Stimulated activated CD4-positive, alpha-beta T cell treated with anti-CD3 and anti-CD28 coated beads, Interleukin-15, amount 100 ng/mL, for 48 hours (primary cell): ENCODE results near the gene DBP.
A peak's percentile ranks its signal among the peaks of the same experiment; 100 is the strongest.

Experiments used
- DNase-seq, 2 donors: peaks; one replicate each; pipeline ENCODE4 v3.0.0-alpha.2; 2020; ENCODE audit warnings: low read depth in 2 of 2

The DBP gene

DNA sequence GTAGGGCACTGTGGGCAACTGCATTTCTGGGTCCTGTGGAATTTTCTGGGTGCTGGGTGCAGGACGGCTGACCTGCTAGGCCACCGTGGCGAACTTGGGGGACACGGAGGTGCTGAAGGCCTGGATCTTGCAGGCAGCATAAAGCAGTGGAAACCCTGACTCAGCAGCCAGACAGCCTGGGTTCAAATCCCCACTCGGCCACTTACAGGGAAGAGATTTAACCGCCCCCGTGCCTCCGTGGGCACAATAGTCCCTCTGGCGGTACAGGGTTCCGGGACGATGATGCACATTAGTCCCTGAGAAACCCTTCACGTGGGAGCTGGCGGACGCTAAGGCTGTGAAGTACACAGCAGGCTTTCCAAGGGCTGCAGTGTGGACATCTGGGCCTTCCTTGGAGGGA lies 25.3 kb downstream of the DBP start:
- DNase-seq = no peak

DNA sequence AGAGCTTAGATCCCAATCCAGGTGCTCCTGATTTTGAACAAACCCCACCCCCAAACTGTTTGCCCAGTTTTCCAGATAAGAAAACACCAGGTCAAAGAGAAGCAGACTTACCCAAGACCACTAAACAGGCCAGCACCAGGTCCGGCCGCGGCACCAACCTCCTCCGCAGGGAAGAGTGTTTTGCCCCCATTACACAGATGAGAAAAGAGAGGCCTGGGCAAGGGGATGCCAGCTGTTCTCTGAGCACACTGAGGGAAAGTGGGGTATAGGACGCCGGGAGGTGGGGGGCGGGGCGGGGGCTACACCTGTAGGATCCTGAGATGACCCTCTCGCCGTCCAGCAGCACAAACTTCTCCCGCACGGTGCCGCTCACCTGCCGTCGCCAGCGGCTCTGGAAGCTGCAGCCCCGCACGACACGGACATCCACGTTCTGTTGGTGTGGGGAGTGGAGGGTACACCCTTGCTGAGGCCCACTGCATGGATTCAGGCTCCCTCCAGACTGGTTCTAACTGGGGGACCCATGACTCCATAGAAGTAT lies 27.5 kb downstream of the DBP start:
- no peak for DNase-seq

DNA sequence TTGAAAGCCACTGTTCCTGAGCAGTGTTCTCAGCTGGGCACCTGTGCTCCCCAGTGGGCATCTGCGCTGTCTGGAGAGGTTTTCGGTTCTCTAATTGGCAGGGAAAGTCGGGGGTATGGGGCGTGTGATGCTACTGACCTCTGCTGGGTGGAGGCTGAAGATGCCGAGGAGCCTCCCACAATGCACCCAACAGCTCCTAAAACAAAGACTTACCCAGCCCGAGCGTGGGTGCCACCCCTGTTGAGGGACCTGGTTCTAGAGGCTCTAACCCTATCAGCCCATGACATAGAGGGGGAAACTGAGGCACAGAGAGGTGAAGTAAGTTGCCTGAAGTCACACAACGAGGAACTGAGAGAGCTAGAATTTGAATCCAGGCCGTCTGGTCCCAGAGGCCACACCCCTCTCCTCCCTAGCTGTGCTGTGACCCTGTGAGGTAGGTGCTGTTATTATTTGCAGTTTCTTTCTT lies 28.3 kb downstream of the DBP start:
- DNase-seq = no peak

DNA sequence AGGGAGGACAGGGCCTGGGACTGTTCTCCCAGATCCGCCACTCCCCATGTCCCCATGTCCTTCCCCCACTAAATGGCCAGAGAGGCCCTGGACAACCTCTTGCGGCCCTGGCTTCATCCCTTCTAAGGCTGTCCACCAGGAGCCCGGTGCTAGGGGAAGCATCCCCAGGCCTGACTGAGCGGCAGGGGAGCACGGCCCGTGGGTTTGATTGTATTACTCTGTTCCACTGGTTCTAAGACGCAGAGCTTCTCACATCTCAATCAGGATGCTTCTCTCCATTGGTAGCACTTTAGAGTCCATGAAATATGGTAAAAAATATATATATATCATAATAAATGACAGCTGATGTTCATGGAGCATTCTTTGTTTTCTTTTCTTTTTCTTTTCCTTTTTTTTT lies 29.8 kb downstream of the DBP start:
- DNase-seq = no peak

DNA sequence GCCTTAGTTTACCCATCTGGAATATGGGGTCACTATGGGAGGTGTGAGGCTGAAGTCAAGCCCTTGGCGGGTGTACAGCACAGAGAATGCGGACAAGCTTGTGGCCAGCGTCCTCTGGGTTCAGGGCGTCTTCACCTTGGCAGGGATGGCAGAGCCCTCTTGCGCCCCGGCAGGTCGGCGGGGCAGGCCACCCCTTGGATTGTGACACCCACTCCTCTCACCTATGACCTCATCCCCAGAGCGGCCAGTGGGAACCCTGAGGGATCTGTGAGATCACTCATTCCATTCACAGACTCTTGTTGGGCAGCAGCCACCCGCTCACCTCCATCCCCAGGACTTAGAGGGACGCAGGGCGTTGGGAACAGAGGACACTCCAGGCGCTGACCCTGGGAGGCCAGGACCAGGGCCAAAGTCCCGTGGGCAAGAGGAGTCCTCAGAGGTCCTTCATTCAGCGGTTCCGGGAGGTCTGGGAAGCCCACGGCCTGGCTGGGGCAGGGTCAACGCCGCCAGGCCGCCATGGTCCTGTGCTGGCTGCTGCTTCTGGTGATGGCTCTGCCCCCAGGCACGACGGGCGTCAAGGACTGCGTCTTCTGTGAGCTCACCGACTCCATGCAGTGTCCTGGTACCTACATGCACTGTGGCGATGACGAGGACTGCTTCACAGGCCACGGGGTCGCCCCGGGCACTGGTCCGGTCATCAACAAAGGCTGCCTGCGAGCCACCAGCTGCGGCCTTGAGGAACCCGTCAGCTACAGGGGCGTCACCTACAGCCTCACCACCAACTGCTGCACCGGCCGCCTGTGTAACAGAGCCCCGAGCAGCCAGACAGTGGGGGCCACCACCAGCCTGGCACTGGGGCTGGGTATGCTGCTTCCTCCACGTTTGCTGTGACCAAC lies 30.5 kb downstream of the DBP start, which contains the start of gene SPACA4:
SPACA4 (plus strand) TSS at position 280 of the 896 bp plus-strand sequence; CDS start at position 517, 237 bp downstream.
- DNase-seq = no peak

DNA sequence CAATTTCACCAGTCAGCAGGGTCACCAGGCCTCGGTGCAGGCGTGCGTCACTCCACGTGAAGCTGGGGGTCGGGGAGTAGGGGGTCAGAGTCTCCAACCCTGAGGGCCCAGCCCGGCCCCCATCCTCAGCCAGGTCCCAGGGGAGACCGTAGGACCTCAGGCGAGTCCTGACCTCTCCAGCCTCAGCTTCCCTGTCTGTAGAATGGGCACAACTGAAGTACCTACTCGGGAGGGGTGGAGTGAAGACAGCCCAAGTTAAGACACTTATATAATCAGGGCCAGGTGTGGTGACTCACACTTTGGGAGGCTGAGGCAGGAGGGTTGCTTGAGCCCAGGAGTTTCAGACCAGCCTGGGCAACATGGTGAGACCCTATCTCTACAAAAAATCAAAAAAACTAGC lies 33.3 kb downstream of the DBP start:
- no peak for DNase-seq

DNA sequence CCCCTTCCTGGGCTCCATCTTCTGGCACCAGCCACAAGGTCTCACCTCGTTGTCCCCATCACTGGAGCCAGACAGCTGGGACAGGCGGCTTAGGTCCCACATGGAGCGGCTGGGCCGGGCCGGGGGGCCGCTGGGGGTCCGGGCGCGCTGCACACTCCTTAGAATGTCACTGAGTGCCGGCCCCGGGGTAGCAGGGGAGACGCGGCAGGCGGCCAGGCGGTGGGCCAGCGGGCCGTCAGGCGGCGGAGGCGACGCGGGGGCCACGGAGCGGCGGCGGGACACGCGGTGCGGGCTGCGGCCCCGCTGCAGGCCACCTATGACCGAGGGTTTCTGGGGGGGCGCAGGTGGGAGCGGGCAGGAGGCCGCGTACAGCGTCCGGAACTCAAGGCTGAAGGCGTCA lies 33.7 kb downstream of the DBP start:
- no peak for DNase-seq

DNA sequence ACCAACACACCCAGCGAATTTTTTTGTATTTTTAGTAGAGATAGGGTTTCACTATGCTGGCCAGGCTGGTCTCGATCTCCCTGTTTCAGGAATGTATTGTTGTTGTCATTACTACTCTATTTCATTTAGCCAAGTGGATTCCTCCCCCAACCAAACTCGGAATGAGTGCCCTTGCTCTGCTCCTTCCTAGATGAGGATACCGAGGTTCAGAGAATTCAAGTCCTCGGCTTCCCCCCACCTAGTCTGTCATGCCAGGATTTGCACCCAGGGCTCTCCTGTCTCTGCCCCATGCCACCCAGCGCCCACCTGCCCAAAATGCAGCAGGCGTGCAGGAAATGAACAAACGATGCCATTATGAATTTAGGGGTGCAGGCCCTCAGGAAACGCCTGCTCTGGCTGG lies 34.2 kb downstream of the DBP start:
- no peak for DNase-seq

DNA sequence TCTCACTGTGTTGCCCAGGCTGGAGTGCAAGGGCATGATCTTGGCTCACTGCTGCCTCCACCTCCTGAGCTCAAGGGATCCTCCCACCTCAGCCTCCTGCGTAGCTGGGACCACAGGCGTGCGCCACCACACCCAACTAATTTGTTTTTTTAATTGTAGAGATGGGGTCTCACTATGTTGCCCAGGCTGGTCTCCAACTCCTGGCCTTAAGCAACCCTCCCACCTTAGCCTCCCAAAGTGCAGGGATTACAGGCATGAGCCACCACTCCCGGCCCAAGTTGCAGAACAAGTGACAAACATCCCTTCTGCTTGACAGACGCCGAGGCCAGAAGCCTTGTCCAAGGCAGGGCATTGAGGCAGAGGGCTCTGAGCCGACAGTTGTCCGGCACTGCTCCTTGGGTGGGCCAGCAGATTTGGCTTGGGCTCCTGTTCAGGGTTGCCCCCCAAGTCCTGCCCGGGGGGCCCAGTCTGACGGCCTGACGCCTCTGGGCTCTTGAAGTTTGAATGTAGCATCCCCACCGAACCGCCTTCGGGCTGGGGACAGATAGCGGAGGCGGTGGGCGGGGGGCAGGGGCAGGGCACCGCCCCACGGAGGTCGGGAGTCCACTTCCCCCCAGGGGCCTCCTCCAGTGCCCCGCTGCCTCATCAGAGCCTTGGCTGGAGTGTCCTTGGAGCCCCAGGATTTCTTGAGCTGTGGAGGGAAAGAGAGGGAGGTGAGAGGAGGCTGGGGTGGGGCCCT lies 36.3 kb downstream of the DBP start:
- no peak for DNase-seq

DNA sequence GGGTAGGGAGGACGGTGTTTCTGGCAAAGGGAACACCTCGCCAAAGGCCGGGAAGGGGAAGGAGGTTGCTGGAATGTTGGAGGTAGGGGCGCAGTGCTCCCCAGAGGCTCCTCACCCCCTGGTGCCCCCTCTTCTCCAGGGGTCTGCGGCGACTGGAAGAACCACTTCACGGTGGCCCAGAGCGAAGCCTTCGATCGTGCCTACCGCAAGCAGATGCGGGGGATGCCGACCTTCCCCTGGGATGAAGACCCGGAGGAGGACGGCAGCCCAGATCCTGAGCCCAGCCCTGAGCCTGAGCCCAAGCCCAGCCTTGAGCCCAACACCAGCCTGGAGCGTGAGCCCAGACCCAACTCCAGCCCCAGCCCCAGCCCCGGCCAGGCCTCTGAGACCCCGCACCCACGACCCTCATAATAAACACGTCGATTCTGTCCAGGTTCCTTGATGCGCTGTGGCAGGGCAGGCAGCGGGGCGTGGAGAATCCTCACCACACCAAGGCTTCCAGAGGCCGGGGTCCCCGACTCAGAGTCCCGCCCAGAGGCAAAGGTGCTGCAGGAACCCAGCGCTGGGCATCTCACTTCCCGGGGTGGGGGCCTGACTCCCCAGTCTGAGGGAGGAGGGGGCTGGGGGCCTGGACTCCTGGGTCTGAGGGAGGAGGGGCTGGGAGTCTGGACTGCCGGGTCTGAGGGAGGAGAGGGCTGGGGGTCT lies 38.0 kb downstream of the DBP start:
- no peak for DNase-seq

DNA sequence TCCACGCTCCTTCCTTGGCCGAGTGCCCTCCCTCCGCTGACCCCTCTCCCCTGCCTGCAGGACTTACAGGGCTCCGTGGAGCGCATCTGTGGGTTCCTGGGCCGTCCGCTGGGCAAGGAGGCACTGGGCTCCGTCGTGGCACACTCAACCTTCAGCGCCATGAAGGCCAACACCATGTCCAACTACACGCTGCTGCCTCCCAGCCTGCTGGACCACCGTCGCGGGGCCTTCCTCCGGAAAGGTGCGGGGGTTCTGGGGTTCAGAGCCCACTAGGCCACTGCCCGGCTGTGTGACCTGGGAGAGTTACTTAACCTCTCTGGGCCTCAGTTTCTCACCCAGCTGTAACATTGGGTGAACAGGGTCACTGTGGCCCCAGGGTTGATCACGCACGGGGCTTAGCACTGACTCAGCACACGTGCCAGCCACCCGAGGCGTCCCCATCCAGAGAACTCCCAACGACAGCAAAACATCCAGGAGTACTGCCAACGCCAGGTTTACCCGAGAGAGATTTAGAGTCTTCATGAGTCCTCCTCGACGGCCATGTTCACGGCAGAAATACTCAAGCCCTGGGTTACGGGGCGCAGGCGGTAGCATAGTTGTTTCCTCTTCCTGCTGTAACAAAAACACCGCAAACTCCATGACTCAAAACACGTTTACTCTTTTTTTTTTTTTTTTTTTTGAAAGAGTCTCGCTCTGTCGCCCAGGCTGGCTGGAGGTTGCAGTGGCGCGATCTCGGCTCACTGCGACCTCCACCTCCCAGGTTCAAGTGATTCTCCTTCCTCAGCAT lies 40.3 kb downstream of the DBP start:
- no peak for DNase-seq

DNA sequence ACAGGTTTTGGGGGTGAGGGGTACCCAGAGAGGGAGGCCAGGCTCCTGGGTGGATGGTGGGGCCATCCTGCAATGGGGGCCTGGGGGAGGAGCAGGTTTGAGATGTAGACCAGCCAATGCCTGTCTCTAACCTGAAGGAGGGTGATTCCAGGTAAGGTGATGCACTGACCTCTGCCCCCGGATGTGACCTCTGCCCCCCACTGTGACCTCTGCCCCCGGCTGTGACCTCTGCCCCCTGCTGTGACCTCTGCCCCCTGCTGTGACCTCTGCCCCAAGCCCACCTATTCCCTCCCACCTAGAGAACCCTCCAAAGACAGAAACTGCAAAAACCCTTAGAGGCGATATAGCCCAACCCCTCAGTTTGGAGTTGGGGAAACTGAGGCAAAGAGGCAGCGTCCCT lies 40.9 kb downstream of the DBP start:
- DNase-seq = no peak

DNA sequence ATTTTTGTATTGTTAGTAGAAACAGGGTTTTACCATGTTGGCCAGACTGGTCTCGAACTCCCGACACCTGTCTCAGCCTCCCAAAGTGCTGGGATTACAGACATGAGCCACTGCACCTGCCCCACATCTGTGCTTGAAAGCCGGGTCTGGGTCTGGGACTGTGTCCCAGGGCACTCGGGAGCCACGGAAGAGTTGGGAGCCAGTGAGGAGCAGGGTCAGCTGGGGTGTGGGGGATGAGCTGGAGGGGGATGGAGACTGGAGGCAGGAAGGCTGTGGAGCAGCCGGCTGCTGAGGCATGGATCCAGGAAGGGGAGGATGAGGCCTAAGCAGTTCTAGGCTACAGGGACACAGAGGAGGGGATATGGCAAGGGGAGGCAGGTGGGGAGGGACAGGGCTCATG lies 41.3 kb downstream of the DBP start:
- DNase-seq = no peak

DNA sequence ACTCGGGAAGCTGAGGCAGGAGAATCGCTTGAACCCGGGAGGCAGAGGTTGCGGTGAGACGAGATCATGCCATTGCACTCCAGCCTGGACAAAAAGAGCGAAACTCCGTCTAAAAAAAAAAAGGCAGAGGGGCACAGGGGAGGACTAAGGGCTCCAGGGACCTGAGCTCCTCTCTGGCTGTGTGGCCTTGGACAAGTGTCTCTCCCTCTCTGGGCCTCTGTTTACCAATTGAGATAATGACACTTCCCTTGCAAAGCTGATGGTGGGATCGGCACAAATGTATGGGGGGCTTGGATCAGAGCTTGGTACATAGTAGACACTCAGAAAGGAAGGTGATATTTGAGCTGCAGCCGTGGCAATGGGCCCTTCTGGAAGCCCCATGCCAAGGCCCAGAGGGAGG lies 42.0 kb downstream of the DBP start:
- no peak for DNase-seq

DNA sequence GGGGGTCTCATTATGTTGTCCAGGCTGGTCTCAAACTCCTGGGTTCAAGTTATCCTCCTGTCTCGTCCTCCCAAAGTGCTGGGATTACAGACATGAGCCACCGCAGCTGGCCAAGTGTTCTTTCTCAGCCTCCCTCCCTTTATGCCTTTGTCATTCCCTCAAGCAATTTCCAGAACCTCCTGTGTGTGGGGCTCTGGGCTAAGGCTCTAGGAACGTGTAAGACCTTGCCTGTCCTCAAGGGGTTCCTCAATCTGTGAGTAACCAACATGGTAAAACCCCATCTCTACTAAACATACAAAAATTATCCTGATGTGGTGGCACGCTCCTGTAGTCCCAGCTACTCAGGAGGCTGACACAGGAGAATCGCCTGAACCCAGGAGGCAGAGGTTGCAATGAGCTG lies 46.2 kb downstream of the DBP start:
- DNase-seq = no peak

DNA sequence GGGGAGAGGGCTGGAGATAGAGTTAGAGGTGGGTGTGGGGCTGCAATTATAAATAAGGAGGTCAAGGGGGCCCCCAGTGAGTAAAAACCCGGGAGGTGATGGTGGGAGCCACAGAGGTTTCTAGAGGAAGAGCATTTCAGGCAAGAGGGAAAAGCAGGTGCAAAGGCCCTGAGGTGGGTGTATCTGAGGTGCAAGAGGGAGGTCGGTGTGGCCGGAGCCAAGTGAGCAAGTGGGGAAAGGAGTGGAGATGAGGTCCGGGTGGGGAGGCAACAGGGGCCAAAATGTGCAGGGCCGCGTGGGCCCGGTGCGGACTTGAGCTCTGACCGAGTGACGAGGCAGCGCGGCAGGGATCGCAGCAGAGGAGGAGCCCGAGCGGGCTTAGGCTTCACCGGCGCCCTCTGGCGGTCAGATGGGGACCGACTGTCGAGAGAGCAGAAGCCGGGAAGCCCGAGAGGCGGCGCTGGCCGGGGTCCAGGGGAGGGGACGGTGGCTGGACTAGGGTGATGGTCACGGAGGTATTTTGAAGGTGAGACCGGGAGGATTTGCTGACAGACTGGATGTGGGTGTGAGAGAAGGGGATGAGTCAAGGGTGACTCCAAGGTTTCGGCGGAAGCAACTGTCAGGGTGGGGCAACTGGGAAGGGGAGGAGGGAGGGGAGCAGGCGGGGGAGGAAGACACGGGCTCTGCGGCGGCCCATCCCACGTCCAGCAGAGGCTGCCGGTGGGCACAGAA lies 48.3 kb downstream of the DBP start:
- peak; percentile 67 to 84 for DNase-seq

DNA sequence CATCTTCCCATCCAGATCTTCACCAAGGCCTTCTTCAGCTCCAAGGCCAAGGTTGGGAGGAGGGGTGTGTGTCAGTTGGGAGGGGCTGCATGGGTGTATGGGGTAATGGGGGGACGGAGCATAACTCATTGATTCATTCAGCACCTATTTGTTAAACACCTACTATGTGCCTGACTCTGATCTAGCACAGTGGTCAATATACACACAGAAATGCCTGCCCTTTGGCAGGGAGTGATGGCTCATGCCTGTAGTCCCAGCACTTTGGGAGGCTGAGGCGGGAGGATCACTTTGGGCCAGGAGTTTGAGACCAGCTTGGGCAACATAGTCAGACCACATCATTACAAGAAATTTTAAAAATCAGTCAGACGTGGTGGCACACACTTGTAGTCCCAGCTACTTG lies 49.8 kb downstream of the DBP start:
- DNase-seq = no peak

DNA sequence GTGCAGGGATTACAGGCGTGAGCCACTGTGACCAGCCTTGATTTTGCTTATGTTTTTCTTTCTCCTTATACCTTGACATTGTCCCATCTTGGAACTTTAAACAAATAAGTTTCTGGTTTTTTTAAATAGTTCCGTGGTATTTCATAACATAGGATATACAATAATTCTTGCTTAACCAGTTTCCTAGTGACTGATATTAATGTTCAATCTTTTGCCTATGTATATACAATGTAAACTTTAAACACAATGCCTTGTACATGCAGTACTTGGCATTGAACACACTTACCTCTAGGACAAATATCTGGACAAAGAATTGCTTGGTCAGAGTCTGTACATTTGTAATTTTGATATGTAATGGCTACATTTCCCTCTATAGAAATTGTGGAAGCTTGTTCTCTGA lies 55.0 kb downstream of the DBP start:
- DNase-seq = no peak
